NCI-H187 (cell line): Measurements from ENCODE around the gene PLIN4.

ENCODE experiments used
- DNase-seq, 2 experiments: peaks; one replicate each; lab custom pipeline; 2025; lab: John Stamatoyannopoulos, UW

The PLIN4 gene

DNA sequence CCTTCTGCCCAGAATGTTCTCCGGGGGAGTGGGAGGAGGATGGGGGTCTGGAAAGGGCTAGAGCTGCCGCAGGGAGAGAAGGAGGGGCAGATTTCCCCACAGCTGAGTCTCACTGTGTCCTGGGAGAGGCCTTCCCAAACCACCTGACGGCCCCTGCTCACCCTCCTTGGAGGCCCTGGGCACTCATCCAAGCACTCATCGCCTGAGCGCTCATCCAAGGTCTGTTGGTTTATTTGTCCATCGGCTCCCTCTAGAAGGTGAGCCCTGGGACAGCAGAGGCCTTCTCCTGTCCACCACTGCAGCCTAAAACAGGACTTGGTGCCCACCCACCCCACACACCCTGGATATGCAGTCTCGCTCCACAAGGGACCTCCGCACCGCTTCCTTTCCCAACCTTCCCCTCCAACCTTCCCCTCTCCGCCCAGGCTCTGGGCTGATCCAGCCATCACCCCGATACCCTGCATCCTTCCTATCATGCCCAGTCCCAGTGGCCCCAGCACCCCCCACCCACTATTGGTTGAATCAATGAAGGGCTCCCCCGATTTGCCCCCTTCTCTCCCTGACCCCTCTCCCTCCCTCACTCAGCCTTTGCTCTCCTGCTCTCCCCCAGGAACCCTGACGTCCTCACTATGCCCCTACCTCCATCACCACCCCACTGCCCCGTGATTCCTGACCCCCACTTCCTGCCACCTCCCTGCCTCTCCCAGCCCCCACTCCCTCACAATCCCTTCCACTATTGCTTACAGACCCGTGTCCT, 62.4 kb downstream of the PLIN4 start:
- no peak for DNase-seq

- no peak for DNase-seq
These were observed 63.3 kb downstream of the PLIN4 start for GRCh38 chr19:4454747-4455718.

DNA sequence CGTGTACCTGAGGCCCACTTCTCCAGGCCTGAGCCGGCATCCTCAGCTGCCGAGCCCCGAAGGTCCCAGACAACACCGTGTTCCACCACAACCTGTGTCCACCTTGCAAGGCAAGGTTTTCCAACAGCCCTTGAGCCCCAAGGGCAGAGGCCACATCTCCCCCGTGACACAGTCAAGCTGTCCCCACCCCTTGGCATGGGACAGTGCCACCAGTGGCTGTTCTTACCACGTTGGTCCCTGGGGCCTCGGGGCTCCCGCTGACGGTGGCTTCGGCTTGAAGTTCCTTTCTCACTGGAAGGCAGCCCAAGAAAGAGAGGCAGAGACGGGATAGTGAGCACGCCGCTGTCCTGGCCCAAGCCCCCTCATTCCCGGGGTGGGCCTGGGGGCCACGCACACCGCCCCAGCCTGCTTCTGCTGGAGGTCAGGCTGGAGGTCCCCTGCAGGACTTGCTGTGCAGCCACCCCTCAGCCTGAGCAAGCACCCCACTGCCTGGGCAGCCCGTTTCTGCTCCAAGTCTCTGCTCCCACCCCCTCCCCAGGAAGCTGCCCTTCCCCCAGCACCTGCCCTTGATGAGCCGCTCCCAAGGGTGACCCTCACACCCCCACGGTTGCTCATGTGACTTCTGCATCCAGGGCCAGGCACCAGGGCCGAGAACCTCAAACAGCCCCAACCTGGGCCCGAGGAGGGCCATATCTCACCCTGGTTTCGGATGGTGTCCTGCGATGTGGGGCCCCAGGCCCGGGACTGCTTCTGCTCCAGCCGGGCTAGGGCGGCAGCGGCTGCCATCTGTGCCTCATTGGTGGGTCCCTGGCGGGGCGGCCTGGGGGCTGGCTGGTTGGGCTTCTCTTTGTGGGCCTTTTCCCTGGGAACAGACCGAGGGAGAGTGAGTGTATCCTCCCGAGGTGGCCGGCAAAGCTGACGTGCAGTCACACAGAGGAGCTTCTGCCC, 64.8 kb downstream of the PLIN4 start:
- DNase-seq, result no peak

DNA sequence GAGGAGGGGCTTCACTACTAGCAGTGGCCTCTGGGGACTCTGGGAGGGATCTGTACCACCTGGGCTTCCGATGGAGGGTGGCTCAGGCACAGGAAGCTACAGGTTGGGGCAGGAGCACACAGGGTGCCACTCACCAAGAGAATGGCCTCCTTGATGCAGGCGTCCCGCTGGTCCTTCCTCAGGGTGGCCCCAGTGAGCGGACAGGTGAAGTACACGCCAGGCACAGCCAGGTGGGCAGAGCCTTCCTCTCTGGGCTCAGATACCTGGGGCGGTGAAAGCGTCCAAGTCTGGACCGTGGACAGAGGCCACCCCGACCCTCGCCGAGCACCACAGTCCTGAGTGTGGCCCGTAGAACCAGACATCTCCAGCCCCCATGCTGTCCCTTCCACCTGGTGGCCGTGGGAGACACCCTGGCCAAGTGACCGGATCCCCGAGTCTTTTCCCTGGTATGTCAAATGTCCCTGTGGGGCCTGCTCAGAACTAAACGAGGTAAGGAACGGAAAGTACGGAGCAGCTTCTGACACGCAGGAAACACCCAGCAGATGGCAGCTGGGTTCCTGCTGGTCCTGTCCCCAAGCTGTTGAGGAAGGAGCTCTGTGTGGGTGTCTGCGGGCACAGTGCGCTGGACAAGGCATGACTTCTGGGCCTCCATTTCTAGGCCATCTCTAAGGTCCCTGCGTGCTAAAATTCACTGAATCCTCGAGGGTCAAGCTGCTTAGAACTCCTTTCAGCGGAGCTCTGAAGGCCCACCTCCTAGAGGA, 65.9 kb downstream of the PLIN4 start:
- no peak for DNase-seq
